ENCODE results near the gene NXT1.
A peak's percentile ranks its signal among the peaks of the same experiment; 100 is the strongest.

Gene NXT1

GRCh38 chr20:23396950-23397627 is 46.5 kb downstream of the NXT1 start:
- TF ChIP-seq, protein P1, sequence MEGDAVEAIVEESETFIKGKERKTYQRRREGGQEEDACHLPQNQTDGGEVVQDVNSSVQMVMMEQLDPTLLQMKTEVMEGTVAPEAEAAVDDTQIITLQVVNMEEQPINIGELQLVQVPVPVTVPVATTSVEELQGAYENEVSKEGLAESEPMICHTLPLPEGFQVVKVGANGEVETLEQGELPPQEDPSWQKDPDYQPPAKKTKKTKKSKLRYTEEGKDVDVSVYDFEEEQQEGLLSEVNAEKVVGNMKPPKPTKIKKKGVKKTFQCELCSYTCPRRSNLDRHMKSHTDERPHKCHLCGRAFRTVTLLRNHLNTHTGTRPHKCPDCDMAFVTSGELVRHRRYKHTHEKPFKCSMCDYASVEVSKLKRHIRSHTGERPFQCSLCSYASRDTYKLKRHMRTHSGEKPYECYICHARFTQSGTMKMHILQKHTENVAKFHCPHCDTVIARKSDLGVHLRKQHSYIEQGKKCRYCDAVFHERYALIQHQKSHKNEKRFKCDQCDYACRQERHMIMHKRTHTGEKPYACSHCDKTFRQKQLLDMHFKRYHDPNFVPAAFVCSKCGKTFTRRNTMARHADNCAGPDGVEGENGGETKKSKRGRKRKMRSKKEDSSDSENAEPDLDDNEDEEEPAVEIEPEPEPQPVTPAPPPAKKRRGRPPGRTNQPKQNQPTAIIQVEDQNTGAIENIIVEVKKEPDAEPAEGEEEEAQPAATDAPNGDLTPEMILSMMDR (conservative IDR thresholded peaks at IDR 0.05) = no peak
- H3K27ac ChIP-seq = peak overlapping the region; percentile 68

GRCh38 chr20:23397961-23398360 is 47.4 kb downstream of the NXT1 start:
- TF ChIP-seq, protein P1 (conservative IDR thresholded peaks at IDR 0.05) = no peak
- H3K27ac ChIP-seq = peak overlapping the region; percentile 68

DNA sequence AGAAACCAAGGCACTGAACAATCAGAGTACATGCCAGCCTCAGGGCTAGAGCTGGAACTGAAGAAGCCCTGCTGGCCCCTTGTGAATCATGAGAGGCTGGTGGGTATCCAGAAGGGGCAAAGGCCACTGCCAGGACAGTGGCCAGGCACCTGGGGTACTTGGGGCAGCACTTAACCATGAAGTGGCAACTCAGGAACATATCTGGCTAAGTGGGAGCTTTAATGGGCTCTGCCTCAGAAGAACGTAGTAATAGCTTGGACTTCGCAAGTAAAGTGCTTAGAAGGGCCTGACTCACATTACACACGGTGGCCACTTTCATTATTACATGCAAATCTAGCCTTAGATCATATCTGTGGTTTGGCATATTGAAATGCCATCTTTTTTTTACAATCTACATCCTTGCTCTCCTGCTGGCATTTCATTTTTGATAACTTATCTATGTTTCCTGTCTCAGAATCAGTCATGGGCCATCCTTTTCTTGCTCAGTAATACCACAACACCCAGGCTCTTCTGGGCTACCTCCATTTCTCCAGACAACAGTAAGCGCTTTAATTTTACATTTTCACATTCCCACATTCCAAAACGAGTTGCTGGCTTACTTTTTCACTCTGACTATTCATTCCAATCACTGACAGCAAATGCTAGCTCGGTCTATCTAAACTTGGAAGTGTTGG is 49.1 kb downstream of the NXT1 start:
- no peak overlapping the region for H3K27ac ChIP-seq
- TF ChIP-seq, protein P1 (conservative IDR thresholded peaks at IDR 0.05) = 0 out of 2 replicates have a peak, but pooled peaks have one; percentile 28

GRCh38 chr20:23401051-23401450 is 50.5 kb downstream of the NXT1 start:
- H3K27ac ChIP-seq = no peak overlapping the region

GRCh38 chr20:23403751-23404150 is 53.2 kb downstream of the NXT1 start:
- H3K27ac ChIP-seq = peak overlapping the region; percentile 38
- TF ChIP-seq, protein P1 (conservative IDR thresholded peaks at IDR 0.05) = no peak

More at GRCh38 chr20:23401051-23401450, 50.5 kb downstream of the NXT1 start:
- TF ChIP-seq, protein P1 (conservative IDR thresholded peaks at IDR 0.05) = no peak

DNA sequence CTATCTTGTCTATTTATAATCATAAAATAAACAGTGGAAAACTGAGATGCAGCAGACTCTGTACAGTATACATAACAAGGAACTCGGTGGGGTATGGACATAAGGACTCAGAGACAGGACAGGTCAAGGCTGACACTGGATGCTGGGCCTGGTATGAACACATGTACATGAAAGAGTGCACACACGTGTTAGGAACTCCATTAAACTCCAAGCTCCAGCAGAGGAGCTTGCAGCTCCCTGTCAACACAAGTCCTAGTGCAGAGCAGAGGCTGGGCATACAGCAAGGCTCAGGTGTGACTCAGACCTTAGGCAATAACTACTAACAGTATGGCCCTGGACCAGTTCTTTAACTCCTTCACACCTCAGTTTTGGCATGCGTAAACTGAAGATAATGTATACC is 53.6 kb downstream of the NXT1 start:
- TF ChIP-seq, protein P1 (conservative IDR thresholded peaks at IDR 0.05) = no peak
- peak overlapping the region; percentile 38 for H3K27ac ChIP-seq

All from VCaP (cell line).